GF-D8 (cell line): ENCODE results near the gene HADHB.

Source experiments
- DNase-seq: peaks from one replicate; lab custom pipeline; 2025; lab: John Stamatoyannopoulos, UW

HADHB gene

DNA sequence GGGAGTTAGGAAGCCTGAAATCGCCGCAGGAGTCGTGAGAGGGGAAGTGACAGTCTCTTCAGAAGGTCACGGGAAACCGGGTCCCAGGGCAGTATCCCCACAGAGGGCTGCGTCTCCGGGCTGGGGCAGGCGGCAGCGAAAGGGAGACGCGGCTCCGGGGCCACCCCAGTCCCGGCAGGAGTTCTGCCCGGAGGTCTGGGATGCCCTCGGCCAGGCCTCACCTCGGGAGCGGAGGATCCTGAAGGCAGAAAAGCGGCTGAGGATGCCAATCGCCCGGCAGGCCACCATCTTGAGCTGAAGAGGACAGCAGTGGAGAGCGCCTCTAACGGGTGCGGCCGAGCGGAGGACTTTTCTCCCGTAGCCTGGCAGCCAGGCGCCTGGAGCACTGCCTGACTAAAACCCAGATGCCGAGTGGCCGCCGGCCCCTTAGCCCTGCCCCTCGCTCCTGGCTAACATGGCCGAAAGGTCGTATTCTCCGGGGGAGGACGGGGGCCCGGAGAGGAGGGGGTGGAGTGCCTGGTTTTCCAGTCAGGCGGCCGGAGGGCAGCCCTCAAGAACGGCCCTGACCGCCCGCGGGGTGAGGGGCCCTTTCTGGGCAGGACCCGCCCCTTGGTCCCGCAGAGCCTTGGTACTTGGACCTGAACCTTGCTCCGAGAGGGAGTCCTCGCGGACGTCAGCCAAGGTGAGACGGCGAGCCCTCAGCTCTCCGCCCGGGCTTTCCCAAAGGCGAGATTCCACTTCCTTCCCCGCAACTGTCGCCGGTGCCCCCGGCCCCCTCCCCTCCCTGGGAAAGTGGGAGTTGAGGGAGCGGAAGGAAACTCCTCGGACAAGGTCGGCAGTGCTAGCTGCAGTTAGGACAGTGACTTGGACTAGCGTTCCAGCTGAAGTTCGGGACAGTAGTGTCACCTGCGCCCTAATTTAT, at the start of gene HADHB, which contains the start of gene HADHA:
HADHB (plus strand) TSS at position 631 of the 922 bp plus-strand sequence. CDS start 9,316 bp downstream, outside the sequence.
HADHA (minus strand) TSS at position 324 of the 922 bp plus-strand sequence; CDS start at position 288, 36 bp downstream.
- DNase-seq = peak; percentile 80

DNA sequence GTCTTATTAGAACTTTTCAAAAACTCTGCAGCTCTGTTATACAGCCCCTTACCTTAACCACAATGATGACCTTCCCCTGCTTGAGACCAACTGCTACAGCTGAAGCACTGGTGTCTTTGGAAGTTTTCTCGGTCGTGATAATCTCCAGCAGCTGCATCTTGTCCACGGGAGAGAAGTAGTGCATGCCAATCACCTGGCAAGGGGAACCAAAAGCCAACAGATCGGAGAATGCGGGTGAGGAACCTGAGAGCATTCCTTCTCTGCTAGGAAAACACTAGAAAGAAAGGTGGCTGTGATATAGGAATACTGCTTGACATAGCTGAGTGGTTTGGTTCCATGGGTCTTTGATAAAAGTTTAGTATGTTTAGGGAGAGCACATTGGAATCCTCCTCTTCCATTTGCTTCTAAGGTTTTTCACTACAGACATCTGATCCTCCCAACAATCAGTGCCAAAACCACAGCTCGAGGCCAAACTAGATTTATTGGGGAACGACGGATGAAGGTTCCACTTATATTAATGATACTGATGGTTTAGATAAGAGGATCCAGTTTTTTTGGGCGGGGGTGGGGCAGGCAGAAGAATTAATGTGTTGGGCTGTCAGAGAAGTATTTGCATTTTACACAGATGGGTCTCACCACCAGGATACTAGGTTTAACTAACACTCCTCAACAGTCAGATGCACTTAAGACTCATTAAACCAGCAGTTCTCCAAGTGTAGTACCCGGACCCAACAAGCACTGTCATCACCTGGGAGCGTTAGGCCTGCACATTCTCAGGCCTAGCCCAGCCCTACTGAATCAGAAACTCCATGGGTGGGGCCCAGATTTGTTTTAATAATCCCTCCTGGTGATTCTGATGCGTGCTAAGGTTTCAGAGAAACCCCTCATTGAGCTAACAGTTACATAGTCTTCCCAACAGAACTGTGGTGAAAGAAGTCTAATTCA, 49.4 kb upstream of the HADHB start:
- DNase-seq = no peak

DNA sequence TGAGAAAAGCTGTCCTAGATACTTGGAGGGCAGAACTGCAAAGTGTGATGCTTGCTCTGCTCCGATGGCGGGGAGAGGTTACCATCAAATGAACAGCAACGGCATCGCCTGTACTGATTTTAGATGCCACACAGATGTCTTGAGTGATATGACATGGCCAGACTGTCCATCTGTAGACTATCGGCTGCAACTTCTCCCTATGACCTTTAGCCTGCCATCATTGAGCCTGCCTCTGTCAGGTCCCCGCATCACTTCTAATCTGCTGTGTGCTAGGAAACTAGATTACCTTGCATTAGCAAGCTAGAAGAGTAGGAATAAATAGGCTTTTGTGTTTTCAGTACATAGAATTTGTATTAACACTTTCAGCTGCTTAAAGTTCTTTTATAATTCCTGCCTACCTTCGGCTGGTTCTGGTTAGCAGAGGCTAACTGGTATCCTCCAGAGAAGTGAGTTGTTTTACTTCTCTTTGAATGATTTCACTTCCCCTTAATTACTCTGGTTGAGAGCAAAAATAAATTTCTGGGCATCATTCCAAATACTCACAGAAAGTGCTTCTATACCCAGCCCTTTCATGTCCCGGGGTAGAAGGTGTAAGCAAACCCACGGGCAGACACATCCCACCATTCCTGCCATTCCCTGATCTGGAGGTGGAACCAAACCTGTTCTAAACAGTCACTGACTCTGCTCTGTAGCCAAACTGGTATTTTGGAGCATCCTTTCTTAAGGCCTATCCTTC, 47.9 kb upstream of the HADHB start:
- no peak for DNase-seq

DNA sequence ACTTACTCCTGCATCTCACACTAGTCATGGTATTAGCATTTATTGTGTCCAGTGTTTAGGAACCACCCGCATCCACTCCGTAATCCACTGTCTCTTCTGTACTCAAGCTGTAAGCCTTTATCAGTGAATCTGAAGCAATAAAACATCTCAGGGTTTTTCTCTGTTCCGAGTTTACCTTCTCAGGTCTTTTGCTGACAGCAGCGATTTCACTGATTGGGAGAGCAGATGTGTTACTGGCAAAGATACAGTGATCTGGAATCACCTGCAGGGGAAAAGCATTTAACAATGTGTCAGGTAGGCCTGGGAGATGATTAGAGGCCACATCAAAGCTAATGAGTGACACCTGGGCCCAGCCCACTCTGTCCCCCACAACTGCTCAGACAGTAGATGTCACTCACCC, 47.2 kb upstream of the HADHB start:
- no peak for DNase-seq

DNA sequence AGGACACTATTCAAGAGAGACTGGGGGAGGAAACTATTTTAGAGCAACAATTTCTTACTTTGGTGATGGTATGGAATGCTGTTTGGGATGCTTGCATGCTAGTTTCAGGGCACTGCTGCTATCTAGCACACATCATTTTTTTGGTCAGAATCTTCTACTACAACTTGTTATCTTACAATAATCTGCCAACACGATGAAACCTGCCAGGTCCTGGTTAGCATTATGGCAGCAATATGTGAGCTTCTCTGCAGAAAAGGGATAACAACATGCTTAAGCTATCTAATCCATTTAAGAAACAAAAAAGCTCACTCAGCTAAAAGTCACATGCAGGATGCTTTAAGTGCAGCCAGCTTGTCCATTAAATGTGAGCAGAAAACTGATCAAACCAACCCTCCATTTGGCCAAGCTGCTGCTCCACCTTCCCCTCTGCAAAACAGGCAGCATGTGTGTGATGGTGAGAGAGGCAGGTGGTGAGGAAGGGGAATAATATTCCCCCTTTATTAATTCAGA, 41.7 kb upstream of the HADHB start:
- no peak for DNase-seq

DNA sequence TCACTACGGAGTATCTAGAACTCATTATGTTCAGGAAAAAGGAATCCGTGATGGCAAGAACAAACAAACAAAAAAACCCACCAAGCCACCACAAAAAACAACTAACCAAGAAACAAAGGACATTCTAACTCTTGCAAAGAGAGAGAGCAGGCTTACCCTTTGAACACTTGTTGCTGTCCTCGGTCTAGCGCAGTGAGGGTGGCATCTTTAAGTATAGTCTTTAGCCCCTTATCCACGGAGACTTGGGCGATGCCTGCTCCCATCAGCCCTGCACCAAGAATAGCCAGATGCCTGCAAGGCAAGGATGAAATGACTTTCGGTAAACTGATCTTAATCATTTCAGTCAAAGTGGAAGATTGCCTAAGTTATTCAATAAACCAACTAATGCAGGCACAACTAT, 40.8 kb upstream of the HADHB start:
- no peak for DNase-seq

DNA sequence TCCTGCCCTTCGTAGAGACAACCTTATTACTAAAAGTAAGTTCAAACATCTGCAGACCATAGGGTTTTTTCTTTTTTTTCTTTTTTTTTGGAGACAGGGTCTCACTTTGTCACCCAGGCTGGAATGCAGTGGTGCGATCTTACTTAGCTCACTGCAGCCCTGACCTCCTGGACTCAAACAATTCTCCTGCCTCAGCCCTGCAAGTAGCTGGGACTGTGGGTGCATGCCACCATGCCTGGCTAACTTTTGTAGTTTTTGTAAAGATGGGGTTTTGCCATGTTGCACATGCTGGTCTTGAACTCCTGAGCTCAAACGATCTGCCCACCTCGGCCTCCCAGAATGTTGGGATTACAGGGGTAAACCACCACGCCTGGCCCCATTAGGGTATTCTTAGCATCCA, 32.7 kb upstream of the HADHB start:
- DNase-seq = no peak

DNA sequence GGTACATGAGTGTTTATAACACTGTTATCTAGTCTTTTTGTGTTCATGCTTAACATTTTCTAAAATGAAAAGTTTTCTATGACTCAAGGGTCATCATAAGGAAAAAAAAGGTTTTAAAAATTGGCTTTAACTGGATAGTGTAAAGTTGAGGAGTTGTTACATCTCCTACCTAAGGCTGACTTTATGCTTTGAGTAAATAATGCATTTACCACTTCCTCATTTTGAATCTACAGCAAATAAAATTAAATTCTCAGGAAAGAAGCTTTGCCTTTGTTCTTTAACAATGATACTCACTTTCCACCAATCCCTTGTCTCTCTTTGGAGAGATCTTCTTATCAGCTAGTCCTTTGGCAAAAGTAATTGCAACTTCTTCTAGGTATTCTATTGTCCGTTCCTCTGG, 30.0 kb upstream of the HADHB start:
- DNase-seq = no peak

DNA sequence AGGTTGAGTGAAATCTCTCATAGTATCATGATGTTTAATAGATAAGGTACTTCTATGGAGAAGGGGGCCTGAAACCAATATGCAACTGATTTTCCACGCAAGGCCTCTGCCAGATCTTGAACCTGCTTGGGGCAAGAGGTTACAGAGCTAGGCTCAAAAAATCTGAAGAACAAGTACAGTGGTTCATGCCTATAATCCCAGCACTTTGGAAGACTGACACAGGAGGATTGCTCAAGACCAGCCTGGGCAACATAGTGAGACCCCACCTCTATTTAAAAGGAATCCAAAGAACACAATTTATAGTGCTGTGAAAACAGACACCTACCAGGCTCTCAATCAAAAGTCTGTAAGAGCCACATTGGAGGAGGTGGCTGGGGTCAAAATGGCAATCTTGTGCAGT, 28.9 kb upstream of the HADHB start:
- no peak for DNase-seq

DNA sequence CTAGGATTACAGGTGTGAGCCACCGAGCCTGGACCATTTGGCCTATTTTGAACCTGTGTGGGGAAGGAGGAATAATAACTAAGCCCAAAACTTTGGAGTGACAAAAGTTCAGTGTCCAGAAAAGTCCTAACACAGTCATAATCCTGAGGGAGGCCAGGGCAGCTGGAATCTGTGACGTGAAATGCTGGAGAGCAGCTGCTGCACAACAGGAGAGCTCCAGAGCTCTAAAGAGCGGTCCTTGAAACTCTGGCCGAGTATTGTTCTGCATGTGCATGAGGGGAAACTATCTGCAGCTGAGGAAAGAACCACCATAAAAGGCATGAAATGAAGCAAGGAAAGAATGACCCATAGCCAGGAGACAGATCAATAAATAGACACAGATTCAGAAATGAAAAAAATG, 28.2 kb upstream of the HADHB start:
- DNase-seq = no peak

DNA sequence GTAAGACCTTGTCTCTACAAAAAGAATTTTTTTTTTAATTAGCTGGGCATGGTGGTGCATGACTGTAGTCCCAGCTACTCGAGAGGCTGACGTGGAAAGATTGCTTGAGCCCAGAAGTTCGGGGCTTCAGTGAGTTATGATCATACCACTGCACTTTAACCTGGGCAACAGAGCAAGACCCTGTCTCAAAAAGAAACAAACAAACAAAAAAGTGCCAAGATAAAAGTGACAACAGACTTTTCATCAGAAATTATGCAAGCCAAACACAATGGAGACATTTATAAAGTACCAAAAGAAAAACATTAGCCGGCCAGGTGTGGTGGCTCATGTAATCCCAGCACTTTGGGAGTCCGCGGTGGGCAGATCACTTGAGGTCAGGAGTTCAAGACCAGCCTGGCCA, 27.0 kb upstream of the HADHB start:
- no peak for DNase-seq

DNA sequence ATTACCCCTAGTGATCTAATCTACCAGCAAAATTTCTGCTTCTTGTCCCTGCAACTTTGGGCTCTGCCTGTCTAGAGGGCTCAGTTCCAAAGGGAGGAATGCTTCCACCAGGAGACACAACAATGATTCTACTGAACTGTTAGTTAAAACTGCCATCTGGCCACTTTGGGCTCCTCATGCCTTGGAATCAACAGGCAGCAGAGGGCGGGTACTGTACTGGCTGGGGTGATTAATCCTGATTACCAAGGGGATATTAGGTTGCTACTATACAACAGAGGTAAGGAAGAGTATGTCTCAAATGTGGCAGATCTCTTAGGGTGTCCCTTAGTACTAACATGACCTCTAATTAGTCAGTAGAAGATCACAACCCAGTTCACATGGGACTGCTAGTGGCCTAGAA, 21.7 kb upstream of the HADHB start:
- no peak for DNase-seq

DNA sequence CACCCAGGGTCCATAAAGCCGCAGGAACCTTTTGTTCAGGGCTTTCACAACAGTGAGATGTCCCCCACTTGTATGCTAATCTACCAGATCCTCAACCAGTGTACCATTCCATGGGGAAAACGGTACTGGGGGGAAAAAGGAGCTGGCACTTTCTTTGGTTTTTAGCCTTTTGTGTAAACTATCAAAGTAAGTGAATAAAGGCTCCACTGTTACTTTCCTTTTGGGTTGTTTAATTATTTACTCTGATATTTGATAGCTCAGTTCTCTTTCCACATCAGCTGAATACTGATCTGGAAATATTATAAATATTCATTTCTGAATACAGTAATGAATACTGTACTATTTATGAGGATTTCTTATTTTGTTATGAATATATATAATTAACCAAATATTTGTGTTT, 20.6 kb upstream of the HADHB start:
- DNase-seq = no peak

DNA sequence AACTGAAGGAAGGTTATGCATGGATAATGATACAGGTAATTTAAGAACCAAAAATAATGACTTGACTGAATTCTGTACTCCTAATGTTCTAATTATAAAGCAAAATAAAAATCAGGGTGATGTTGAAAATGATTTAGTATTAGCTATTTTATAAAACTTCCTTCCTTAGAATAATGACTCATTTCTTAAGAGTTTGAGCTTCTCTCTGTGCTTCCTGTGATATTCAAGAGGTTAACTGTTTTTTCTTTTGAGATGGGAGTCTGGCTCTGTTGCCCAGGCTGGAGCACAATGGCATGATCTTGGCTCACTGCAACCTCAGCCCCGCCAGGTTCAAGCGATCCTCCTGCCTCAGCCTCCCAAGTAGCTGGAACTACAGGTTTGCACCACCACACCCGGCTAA, 15.1 kb upstream of the HADHB start:
- DNase-seq = no peak

DNA sequence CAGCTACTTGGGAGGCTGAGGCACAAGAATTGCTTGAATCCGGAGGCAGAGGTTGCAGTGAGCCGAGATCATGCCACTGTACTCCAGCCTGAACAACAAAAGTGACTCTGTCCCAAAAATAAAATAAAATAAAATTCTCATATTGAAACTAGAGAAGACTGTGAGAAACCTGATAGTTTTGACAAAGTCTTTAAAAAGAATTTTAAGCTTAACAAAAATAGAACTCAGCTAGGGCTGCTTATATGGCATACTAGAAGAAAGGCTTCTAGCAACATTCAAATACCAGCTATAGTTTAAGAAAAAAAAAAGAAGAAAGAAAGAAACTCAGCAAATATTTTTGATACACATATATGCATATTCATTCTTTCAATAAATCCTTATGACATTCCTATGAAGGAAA, 13.9 kb upstream of the HADHB start:
- no peak for DNase-seq

DNA sequence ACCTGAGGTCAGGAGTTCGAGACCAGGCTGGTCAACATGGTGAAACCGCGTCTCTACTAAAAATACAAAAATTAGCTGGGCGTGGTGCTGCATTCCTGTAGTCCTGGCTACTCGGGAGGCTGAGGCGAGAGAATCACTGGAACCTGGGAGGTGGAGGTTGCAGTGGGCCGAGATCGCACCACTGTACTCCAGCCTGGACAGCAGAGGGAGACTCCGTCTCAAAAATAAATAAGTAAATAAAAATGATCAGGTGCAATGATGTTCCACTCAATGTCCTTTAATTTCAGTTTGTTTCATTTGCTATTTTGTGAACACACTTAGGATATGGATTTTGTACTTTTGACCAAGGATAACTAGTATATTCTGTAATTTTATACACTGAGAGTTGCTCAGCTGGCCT, 9.7 kb upstream of the HADHB start:
- DNase-seq = no peak

DNA sequence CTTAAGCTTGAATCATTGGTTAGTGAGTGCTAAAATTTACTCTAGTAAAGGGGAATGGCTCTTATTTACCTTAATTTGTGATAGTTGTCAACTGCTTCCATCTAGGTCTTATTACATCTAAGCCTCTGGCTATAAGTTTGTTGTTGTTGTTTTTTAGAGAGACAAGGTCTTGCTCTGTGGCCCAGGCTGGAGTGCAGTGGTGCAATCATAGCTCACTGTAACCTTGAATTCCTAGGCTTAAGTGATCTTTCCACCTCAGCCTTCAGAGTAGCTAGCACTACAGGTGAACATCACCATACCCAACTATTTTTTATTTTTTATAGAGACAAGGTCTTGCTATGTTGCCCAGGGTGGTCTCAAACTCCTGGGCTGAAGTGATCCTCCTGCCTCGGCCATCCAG, 6.9 kb upstream of the HADHB start:
- no peak for DNase-seq

DNA sequence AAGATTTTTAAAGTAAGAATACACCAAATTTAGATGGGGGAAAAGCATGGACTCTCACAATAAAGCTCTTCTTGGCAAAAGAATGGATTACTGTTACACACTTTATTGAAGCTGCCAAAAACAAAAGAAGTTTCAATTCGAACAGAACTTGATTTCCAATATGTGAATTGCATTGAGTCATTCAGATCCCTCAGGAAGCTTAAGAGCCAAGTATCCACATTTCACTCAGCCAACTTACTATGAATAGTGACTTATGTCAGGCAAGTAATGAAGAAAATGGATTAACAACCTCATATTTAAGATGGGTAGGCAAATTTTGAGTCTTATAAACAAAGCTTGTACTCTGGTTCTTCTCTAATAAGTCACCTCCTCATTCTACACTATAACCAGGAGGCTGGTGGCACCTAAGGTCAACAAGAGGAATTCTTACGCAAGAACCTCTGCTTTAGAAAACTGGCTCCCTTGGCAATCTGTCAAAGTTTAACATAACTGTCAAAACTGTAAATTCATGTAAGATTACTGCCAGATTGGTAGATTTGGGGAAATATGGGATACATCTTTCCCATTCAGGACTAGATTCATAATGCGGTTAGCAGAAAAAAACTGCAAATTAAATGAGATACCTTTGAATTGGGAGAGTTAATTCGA, 6.3 kb upstream of the HADHB start:
- peak; percentile 26 for DNase-seq

DNA sequence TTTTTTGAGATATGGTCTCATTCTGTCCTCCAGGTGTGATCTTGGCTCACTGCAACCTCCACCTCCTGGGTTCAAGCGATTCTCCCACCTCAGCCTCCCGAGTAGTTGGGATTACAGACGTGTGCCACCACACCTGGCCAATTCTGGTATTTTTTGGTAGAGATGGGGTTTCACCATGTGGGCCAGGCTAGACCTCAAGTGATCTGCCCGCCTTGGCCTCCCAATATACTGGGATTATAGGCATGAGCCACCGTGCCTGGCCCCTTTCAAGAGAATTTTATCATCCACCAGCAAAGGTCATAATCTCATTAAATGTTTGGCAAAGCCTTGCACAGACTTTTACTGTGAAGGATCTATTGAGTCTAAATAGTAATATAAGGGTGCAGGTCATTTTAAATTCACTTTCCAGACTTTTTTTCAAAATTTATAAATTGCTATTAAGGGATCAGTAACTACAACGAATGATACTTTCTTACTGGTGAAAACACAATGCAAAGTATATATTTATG, 2.8 kb upstream of the HADHB start:
- DNase-seq = no peak

DNA sequence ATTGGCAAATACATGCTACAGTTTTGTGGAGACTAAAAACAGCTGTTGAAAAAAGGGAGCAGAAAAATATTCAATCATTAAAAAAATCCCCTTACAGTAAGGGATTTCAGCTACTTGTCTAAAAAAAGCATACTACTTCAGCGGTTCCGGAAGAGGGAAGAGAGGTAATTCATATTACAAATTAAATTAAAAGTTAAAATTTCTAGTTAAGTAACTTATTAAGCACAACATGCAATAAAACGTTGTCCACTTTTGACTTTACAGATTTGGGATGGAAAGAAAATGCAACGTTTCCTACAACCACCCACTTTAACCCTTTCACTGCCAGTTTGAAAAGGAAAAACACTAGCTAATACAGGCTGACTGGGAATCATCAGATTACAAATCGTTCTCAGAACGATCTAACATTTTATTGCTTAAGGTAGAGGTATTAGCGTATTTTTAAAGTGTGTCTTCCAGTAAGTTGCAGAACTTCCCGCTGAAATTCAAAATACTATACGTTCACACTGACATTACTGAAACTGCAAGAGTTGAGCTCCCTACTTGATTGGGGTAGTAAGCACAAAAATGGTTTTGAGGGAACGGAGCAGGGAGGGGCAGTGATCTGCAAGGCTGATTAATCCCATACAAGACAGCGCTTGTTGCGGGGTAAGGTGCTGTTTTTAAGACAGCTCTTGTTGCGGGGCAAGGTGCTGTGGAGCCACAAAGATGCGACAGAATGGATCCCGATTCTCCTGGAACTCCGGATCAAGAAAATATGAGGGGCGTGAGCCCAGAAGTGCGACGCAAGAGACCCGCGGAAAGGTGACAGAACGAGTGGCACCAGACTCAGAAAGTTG, 1.1 kb upstream of the HADHB start:
- no peak for DNase-seq
